Endometrial microvascular endothelial cells (primary cell): ENCODE results near the gene BCL2L12. TPM values are rescaled to one million over a fixed set of nuclear protein-coding genes. Genes with fewer than 3 reads are reported as not detected.

ENCODE experiments used
- in situ Hi-C: cut with HindIII; loops from 2 replicates; pipeline ENCODE4 v1.10.0; 2017; ENCODE audit warnings: low sequenced_read_pairs, low pct_unique_long_range_greater_than_20kb; ENCODE audit errors: inconsistent ontology term
- total RNA-seq: library from RNA; depleted of rRNA; stranded (reverse); fragments of >200 nt; gene quantifications from one replicate; pipeline ENCODE4 v1.2.3, GENCODE V29; 2015; ENCODE audit errors: inconsistent ontology term

BCL2L12 gene
- total RNA-seq, 1 donor from 2014 or later = 51.6 TPM

DNA sequence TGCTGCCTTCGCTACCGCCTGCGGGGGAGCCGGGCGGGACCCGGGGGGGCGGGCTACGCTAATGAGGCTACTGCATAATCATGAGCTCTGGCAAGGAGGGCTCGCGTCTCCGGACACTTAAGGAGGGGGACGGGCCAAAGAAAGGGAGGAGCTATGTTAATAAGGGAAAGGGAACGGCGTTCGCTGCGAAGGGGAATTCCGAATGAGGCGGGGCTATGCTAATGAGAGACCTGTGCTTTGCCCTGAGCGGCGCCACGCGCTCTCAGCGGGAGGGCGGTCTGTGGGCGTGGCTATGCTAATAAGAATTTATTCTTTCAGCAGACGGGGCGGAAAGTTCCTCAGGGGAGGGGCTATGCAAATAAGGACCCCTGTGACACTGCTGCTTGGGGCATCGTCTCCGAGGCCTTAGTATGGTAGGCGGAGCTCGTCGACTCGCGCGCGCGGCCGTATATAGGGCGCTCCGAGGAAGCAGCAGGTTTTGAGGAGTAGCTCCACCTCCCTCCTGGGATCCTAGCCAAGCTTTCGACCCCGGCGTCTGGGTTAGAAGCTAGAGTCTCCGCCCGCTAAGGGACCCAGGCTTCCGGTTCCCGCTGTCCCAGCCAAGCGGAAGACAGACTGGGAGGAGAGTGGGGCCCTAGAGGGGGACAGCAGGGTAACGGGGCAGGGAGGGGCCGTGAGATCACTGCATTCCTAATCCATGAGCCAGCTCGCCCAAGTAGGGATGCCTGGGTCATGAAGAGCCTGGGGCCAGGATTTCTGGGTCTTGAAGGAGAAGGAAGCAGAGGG lies 25.4 kb upstream of the BCL2L12 start, which contains the start of gene RRAS:
Gene RRAS (minus strand): TSS at position 31 of the 786 bp plus-strand sequence. CDS start 45 bp downstream, outside the sequence.
- in situ Hi-C loops = no loop called here

DNA sequence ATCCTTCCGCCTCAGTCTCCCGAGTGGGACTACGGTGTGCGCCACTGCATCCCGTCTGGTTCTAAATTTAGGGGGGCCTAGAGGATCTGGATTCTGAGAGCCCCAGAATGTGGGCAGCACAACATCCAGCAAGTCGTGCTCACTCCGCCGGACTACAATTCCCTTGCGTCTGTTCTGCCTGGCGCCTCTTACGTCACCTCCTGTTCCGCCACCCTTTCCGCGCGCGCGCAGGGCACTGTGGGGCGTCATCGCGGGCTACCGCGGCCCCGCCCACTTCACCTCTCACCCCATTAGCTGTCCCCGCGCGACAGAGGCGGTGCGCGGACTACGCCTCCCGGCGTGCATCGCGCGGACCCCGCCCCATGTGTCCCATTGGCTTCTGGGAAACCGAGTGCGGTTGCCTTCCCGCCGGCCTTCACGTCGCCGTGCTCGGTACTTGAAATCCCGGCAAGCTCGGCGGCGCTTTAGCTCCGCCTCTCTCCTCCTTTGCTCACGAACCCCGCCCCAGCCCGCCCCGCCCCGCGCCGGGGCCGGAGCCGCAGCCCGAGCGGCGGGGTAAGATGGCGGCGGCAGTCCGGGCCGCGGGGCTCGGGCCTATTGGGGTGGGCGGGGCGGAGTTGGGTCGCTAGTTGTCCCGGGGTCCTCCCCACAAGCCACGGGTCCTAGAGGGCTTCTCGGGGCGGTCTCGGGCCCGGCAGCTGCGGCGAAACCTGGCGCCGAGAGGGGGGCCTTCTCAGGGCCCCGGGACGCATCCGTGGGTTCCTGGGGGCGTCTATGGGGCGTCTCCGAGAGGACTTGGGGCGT lies 23.8 kb upstream of the BCL2L12 start, which contains the start of gene SCAF1:
Gene SCAF1 (plus strand): TSS at position 522 of the 804 bp plus-strand sequence. CDS start 2,818 bp downstream, outside the sequence.
- in situ Hi-C loops = no loop called here

DNA sequence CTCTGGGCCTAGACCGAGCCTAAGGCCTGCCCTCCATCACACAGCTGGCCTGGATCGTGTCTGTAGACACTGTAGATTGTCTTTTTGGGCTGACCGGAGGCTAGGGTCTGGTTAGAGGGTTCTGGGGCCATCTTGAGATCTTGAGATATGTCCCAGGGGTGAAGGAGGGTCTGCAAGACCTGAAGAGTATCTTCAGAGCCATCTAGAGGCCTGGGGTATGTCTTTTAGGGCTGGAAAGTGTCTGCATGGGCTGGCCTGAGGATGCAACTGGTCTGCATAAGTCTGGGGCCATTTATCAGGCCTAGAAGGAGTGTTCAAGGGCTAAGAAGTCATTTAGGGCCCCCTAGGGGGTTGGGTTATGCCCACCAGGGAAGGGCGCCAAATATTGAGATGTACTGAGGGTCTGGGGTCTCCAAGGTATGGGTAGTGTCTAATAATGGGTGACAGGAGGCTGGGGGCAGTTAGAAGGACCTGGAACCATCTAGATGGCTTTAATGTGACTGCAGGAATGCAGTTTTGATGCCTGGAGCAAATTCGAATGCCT lies 23.2 kb upstream of the BCL2L12 start:
- in situ Hi-C loops = no loop called here

DNA sequence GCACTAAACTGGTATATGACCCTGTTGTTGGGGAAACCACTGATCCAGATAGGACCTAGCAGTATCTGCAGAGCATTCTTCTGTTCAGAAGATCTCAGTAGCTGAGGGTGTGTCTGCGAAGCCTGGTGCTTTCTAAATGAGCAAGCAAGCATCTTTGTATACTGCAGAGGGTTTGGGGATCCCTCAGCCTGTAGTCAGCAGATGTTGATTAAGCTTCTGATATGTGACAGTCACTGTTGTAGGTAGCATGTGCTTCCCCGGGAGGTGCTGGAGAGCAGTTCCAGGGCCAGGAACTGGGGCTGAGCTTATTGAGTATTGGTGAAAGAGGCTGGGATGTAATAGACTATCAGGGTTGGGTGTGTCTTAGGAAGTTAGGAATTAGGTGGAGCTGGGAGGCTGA lies 22.3 kb upstream of the BCL2L12 start:
- in situ Hi-C loops = no loop called here

DNA sequence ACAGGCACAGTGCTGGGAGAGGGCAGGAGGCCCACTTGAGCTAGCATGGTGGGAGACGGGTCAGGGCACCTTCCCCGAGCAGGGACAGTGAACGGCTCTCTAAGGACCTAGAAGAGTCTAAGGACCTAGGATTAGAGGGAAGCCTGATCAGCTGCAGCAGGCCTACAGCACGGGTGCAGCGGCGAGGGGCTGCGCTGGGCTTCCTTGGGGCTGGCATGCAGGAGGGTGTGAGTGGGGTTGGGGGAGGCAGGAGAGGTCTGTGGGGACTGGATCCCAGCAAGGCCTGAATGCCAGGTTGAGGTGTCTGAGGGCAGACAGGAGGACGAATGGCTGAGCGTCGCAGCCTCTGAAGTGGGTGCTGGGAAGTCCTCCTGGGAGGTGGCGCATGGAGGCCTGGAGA lies 20.1 kb upstream of the BCL2L12 start:
- in situ Hi-C loops = no loop called here

DNA sequence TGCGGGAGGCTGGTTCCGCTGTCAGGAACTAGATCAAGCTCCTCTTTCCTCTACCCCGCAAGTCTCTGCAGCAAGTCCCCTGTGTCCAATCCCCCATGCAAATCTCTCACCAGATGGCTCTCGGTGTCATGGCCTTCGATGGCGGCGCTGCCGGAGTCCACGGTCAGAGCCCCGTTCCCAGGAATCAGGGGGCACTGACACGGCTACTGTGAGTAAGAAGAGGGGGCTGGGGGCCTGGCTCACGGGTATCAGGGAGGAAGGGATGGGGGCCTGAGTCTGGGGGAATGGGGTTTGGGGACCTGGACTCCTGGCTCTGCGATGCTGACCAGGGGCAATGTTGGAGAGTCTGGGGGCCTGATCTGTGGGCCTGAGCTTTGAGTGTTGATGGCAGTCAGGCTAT lies 19.7 kb upstream of the BCL2L12 start:
- in situ Hi-C loops = no loop called here

DNA sequence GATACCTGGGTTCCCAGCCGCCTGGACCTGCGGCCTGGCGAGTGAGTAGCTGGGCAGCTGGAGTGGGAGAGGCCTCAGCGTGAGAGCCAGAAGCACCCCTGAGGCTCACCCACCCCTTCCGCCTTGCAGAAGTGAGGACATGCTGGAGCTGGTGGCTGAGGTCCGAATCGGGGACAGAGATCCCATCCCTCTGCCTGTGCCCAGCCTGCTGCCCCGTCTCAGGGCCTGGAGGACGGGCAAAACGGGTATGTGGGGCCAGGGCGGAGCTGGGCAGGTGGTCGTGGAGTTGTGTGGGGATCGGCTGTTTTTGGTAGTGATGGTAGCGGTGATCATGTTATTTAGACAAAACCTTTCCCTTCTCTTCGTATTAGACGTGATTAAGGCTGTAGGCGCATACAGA lies 19.1 kb upstream of the BCL2L12 start:
- in situ Hi-C loops = no loop called here

DNA sequence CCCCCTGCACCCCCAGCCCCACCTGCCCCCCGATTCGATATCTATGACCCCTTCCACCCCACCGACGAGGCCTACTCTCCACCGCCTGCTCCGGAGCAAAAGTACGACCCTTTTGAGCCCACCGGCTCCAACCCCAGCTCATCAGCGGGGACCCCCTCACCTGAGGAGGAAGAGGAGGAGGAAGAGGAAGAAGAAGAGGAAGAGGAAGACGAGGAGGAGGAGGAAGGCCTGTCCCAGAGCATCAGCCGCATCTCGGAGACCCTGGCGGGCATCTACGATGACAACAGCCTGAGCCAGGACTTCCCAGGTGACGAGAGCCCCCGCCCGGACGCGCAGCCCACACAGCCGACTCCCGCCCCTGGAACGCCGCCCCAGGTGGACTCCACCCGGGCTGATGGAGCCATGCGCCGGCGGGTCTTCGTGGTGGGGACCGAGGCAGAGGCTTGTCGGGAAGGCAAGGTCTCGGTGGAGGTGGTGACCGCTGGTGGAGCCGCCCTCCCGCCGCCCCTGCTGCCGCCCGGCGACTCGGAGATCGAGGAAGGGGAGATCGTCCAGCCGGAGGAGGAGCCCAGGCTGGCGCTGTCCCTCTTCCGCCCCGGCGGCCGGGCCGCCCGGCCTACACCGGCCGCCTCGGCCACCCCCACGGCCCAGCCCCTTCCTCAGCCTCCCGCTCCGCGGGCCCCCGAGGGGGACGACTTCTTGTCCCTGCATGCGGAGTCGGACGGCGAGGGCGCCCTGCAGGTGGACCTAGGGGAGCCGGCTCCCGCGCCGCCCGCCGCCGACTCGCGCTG lies 14.5 kb upstream of the BCL2L12 start:
- in situ Hi-C loops = no loop called here

DNA sequence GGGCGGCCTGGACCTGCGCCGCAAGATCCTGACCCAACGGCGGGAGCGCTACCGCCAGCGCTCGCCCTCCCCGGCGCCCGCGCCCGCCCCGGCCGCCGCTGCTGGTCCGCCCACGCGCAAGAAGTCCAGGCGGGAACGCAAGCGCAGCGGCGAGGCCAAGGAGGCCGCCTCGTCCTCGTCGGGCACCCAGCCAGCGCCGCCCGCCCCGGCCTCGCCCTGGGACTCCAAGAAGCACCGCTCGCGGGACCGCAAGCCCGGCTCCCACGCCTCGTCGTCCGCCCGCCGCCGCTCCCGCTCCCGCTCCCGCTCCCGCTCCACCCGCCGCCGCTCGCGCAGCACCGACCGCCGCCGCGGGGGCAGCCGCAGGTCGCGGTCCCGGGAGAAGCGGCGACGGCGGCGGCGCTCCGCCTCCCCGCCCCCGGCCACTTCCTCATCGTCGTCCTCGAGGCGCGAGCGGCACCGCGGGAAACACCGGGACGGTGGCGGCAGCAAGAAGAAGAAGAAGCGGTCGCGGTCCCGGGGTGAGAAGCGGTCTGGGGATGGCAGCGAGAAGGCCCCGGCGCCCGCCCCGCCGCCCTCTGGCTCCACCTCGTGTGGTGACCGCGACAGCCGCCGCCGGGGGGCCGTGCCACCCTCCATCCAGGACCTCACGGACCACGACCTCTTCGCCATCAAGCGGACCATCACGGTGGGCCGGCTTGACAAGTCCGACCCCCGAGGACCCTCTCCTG lies 13.7 kb upstream of the BCL2L12 start:
- in situ Hi-C loops = no loop called here

DNA sequence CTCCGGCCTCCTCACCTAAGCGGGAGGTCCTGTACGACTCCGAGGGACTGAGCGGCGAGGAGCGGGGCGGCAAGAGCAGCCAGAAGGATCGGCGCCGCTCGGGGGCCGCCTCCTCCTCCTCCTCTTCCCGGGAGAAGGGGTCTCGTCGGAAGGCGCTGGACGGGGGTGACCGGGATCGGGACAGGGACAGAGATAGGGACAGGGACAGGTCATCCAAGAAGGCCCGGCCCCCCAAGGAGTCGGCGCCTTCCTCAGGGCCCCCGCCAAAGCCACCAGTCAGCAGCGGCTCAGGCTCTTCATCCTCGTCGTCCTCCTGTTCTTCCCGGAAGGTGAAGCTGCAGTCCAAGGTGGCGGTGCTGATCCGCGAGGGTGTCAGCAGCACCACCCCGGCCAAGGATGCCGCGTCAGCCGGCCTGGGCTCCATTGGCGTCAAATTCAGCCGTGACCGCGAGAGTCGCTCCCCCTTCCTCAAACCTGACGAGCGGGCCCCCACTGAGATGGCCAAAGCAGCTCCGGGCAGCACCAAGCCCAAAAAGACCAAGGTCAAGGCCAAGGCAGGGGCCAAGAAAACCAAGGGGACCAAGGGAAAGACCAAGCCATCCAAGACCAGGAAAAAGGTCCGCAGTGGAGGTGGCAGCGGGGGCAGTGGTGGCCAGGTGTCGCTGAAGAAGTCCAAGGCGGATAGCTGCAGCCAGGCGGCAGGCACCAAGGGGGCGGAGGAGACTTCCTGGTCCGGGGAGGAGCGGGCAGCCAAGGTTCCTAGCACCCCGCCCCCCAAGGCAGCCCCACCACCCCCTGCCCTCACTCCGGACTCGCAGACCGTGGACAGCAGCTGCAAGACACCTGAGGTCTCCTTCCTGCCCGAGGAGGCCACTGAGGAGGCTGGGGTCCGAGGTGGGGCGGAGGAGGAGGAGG lies 12.9 kb upstream of the BCL2L12 start:
- in situ Hi-C loops = no loop called here

DNA sequence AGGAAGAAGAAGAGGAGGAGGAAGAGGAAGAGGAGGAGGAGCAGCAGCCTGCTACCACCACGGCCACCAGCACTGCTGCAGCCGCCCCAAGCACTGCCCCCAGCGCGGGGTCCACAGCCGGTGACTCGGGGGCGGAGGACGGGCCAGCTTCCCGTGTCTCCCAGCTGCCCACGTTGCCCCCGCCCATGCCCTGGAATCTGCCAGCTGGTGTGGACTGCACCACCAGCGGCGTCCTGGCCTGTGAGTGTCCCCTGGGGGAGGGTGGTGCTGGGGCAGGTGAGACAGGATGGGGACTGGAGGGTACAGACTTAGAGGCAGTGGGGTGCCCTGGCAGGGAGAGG lies 12.3 kb upstream of the BCL2L12 start:
- in situ Hi-C loops = no loop called here

DNA sequence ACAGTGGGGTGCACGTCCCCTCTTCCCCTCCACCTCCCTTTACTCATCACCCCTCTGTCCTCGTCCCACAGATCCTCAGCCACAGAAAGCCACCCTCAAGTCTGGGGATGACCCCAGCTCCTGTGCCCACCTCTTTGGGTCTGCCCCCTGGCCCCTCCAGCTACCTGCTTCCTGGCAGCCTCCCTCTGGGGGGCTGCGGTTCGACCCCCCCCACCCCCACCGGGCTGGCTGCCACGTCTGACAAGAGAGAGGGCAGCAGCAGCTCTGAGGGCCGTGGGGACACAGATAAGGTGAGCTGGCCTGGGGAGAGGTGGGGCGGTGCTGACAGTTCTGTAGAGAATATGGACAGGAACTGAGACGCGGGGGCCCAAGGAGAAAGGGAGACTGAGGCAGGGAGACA lies 11.2 kb upstream of the BCL2L12 start:
- in situ Hi-C loops = no loop called here

DNA sequence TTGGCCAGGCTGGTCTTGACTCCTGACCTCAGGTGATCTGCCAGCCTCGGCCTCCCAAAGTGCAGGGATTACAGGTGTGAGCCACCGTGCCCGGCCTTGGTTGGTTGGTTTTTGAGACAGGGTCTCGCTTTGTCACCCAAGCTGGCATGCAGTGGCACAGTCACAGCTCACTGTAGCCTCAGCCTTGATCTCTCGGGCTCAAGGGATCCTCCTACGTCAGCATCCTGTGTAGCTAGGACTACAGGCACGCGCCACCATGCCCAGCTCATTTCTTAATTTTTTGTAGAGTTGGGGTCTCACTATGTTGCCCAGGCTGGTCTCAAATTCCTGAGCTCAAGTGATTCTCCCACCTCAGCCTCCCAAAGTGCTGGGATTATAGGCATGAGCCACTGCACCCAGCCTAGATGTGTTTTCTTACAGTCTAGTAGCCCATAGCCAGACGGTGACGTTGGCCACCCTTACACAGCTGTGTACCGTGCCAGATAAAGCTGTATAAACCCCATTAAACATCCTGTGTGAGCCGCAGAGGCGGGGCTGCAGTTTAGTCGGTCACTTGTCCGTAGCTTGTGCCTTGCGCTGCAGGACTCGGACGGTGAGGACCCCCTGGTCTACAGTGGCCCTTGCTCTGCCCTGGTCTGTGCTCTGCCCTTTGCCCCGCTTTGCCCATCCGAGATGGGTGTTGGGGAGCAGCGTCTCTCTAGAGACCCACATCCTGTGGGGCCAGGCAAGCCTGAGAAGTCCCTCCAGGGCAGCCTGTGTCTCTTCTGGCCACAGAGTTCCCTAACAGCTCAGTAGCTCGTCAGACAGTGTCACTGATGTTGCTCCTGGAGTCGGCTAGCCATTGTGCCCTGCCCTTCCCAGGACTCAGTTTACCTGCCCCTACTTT lies 9.9 kb upstream of the BCL2L12 start:
- in situ Hi-C loops = no loop called here

DNA sequence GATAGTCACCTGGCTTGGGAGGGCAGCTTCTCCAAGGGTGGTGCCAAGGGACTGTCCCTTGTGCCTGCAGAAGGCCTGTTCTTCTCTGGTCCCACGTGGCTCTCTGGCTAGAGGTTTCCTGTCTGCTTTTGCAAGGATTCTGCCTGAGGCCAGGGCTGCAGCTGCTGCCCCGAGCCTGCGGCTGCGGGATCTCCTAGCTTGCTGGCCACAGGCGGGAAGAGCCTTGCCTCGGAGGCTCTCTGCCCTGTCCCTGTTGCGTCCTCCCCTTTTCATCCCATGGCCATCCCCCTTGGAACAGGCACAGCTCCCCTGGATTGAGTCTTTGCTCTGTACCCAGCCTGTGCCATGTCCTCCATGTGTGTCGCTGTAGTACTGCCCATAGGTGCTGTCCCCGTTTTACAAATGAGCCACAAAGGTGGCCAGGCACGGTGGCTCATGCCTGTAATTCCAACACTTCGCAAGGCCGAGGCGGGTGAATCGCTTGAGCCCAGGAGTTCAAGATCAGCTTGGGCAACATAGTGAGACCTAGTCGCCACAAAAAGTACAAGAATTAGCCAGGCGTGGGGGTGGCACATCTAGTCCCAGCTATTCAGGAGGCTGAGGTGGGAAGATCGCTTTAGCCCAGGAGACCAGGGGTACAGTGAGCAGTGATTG lies 9.2 kb upstream of the BCL2L12 start:
- in situ Hi-C loops = no loop called here

DNA sequence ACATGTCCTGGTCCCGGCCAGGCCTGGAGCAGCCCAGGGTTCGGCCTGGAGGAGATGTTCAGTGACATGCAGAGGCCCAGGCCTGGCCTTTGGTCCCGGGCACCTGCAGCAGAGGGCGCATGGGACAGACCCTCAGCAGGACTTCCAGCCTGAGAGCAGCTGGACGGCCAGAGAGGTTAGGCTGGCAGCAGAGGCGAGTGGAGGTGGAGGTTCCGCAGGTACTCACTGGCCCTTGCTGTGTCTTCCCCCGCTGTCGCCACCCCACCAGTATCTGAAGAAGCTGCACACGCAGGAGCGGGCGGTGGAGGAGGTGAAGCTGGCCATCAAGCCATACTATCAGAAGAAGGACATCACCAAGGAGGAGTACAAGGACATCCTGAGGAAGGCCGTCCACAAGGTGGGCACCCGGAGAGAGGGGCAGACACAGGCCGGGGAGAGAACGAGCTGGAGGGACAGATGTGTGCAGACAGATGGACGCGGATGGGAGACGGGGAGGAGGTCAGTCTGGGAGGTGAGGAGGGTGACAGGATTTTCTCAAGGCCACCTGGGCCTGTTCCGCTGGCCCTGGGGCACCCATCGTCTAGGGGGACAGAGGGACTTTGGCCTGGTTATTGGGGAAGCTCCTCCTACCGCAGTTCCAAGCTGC lies 8.1 kb upstream of the BCL2L12 start:
- in situ Hi-C loops = no loop called here

DNA sequence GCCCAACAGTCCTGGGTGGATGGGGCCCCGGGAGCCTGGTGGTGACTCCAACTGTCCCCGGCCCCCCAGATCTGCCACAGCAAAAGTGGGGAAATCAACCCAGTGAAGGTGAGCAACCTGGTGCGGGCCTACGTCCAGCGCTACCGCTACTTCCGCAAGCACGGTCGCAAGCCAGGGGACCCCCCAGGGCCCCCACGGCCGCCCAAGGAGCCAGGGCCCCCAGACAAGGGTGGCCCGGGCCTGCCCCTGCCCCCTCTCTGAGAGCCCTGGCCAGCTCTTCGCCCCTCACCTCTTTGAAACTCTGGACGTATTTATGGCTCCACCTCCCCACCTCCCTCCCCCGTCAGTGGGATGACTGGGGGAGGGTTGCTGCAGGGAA lies 7.6 kb upstream of the BCL2L12 start:
- in situ Hi-C loops = no loop called here
